B cell (primary cell): ENCODE results near the gene C4orf17. TPM values are rescaled to one million over a fixed set of nuclear protein-coding genes. Genes with fewer than 3 reads are reported as not detected.

Source experiments
- ATAC-seq: fragments of 200-7000 bp; cut with Tn5 transposase; one replicate; pipeline ENCODE4 v1.10.0; 2021; ENCODE audit warnings: low read depth, mild to moderate bottlenecking, moderate number of reproducible peaks, moderate library complexity
- CTCF ChIA-PET: fragments of 350-600 bp; sonication (Branson Sonifier 250); formaldehyde crosslinking; loops from one replicate; lab custom pipeline; 2021; ENCODE audit warnings: antibody characterized with exemption, inconsistent platforms; lab: Charles Lee
- POLR2A ChIA-PET: fragments of 350-600 bp; sonication (Branson Sonifier 250); formaldehyde crosslinking; loops from one replicate; lab custom pipeline; 2021; ENCODE audit warnings: antibody characterized with exemption; lab: Charles Lee
- DNase-seq: peaks from one replicate; pipeline ENCODE4 v3.0.0; 2013
- H2AFZ ChIP-seq: 2 replicates; pipeline ENCODE4 v1.6.1; 2012; ENCODE audit warnings: mild to moderate bottlenecking, low read depth, low read length; ENCODE audit not compliant: insufficient read depth, poor library complexity, severe bottlenecking
- H3K27ac ChIP-seq, 2 donors: 1 replicate in 1 of 2; 2 replicates in 1 of 2; pipeline ENCODE4 v1.5.1; 2012 to 2013; ENCODE audit warnings: low read length in 2 of 2, mild to moderate bottlenecking in 2 of 2, moderate library complexity in 1 of 2
- H3K27me3 ChIP-seq, 4 experiments: fragments of 200-600 bp in 1 of 4; sonication (generic) in 1 of 4; replicated peaks in 1 of 4; 1 replicate in 2 of 4; 2 replicates in 2 of 4; pipeline versions ENCODE4 v1.6.1 to v1.7.0; 2013 to 2016; ENCODE audit warnings: low read length in 3 of 4, mild to moderate bottlenecking in 2 of 4, mixed read lengths in 1 of 4, moderate library complexity in 1 of 4; ENCODE audit not compliant: insufficient read depth in 4 of 4, control insufficient read depth in 3 of 4; ENCODE audit errors: control extremely low read depth in 1 of 4
- H3K36me3 ChIP-seq, 2 experiments: replicated peaks in 1 of 2; 1 replicate in 1 of 2; 2 replicates in 1 of 2; pipeline versions ENCODE4 v1.6.1 to v1.7.1; 2013; ENCODE audit warnings: low read length in 1 of 2; ENCODE audit not compliant: insufficient read depth in 2 of 2, control insufficient read depth in 1 of 2; ENCODE audit errors: control extremely low read depth in 1 of 2, extremely low read depth in 1 of 2
- H3K4me1 ChIP-seq, 2 donors: fragments of 200-600 bp in 1 of 2; sonication (generic) in 1 of 2; 1 replicate in 1 of 2; 2 replicates in 1 of 2; pipeline versions ENCODE4 v1.5.1 to v1.6.1; 2013 to 2017; ENCODE audit warnings: low read length in 2 of 2; ENCODE audit not compliant: control insufficient read depth in 2 of 2, insufficient read depth in 2 of 2
- H3K4me2 ChIP-seq: replicated peaks from 2 replicates; pipeline ENCODE3; 2012; ENCODE audit warnings: mild to moderate bottlenecking, low read depth, low read length; ENCODE audit not compliant: poor library complexity, severe bottlenecking
- H3K4me3 ChIP-seq, 5 experiments: fragments of 200-600 bp in 1 of 5; sonication (generic) in 1 of 5; 1 replicate in 3 of 5; 2 replicates in 2 of 5; pipeline versions ENCODE4 v1.5.1 to v1.7.0; 2011 to 2016; ENCODE audit warnings: low read length in 4 of 5, mild to moderate bottlenecking in 4 of 5, low read depth in 2 of 5, control low read depth in 1 of 5, moderate library complexity in 1 of 5; ENCODE audit not compliant: insufficient read depth in 1 of 5; ENCODE audit errors: control extremely low read depth in 1 of 5, extremely low read depth in 1 of 5
- H3K79me2 ChIP-seq: fragments of 200-600 bp; sonication (generic); one replicate; pipeline ENCODE4 v1.6.0; 2016; ENCODE audit warnings: low read length; ENCODE audit not compliant: control insufficient read depth, insufficient read depth
- H3K9ac ChIP-seq: fragments of 200-600 bp; sonication (generic); 2 replicates; pipeline ENCODE4 v1.6.1; 2017; ENCODE audit warnings: mild to moderate bottlenecking, low read length, moderate library complexity
- H3K9me3 ChIP-seq, 3 donors: one replicate each; pipeline versions ENCODE4 v1.6.1 to v1.7.1; 2013; ENCODE audit warnings: low read length in 2 of 3; ENCODE audit not compliant: control insufficient read depth in 2 of 3, insufficient read depth in 1 of 3; ENCODE audit errors: control extremely low read depth in 1 of 3
- H4K20me1 ChIP-seq: 2 replicates; pipeline ENCODE4 v1.6.0; 2012; ENCODE audit warnings: mild to moderate bottlenecking, low read length; ENCODE audit not compliant: insufficient read depth, control insufficient read depth, poor library complexity, severe bottlenecking
- H3K27ac Mint-ChIP-seq: one replicate; pipeline ENCODE4 v1.8.0; 2021; ENCODE audit warnings: mixed read lengths
- H3K27me3 Mint-ChIP-seq: one replicate; pipeline ENCODE4 v1.8.0; 2021; ENCODE audit warnings: mixed read lengths
- H3K4me1 Mint-ChIP-seq: one replicate; pipeline ENCODE4 v1.8.0; 2021; ENCODE audit warnings: mixed read lengths
- H3K4me3 Mint-ChIP-seq: one replicate; pipeline ENCODE4 v1.8.0; 2021; ENCODE audit warnings: mixed read lengths
- H3K9me3 Mint-ChIP-seq: one replicate; pipeline ENCODE4 v1.8.0; 2022; ENCODE audit warnings: mixed read lengths; ENCODE audit not compliant: insufficient read depth
- EZH2 ChIP-seq: IDR thresholded peaks from 2 replicates; pipeline ENCODE4 v1.6.1; 2012; ENCODE audit warnings: borderline replicate concordance, low read depth, mild to moderate bottlenecking, moderate library complexity, low read length; ENCODE audit not compliant: insufficient read depth, poor library complexity, severe bottlenecking
- WGBS: methylation state at CpG from one replicate; pipeline ENCODE4 v1.1.5; 2013; ENCODE audit warnings: missing lambda C conversion rate; ENCODE audit not compliant: insufficient coverage; 5-methylcytosine and 5-hydroxymethylcytosine counted together
- intact Hi-C: fragments of 100-400 bp; cut with micrococcal nuclease; formaldehyde crosslinking; loops from one replicate; pipeline ENCODE4 v1.10.0; 2022
- polyA plus RNA-seq: library from polyadenylated mRNA; depleted of rRNA; stranded (reverse); fragments of >200 nt; gene quantifications from 2 replicates; pipeline ENCODE4 v1.2.3, GENCODE V29; 2012
- total RNA-seq, 2 donors: library from RNA; stranded (reverse); fragments of 120-200 nt in 1 of 2; gene quantifications; 1 replicate in 1 of 2; 2 replicates in 1 of 2; pipeline versions ENCODE4 v1.2.3 to v1.2.4, GENCODE V29; 2013 to 2022
- TF ChIP-seq, protein P1 (sequence below): fragments of 200-600 bp; IDR thresholded peaks from one replicate; pipeline ENCODE4 v1.8.0; 2022; ENCODE audit warnings: antibody characterized with exemption, mild to moderate bottlenecking

Gene C4orf17
- total and polyA plus RNA-seq, 2 donors (not counting 1 experiment from before 2014, with no cell fraction given), result not detected

DNA sequence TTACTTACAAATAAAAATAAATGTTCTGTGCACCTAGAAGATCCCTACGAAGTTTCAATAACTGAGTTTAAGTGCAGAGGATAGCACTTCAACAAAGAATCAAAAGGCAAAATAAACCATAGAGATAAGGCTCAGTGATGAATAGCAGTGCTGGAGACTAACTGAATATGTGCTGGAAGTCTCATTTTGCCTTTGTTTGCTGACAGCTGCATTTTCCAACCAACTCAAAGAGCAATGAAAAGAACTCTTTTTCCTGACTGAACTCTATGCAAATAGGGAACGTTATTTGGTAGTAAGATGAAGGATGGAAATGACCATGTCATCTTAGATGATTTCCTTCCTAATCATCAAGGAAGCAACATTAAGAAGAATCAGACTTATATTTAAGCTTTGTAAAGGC, 42.9 kb upstream of the C4orf17 start:
- ChIA-PET POLR2A (no interaction called here), CTCF (interaction anchor here (2.3 kb wide), 1 partner anchor 8 kb away, joined by 5 read pairs; no protein-coding TSS in a partner anchor)
- Mint-ChIP-seq H3K4me1 (no peaks in the 10 kb centered on the region), H3K9me3 (no peaks in the 10 kb centered on the region), H3K27ac (no peak overlapping the region), H3K27me3 (peaks cover 45% of the 10 kb centered on the region), H3K4me3 (no peak overlapping the region)
- WGBS, result no CpG with 5 or more reads among the region's 2 CpGs
- Histone ChIP-seq H3K4me3 (no peak overlapping the region), H3K79me2 (no peaks in the 10 kb centered on the region), H3K9me3 (no peaks in the 10 kb centered on the region), H2AFZ (no peak overlapping the region), H3K4me1 (no peaks in the 10 kb centered on the region), H3K36me3 (no peaks in the 10 kb centered on the region), H3K9ac (no peak overlapping the region), H3K27ac (no peak overlapping the region), H3K4me2 (no peak overlapping the region), H4K20me1 (no peaks in the 10 kb centered on the region), H3K27me3 (peaks cover 0 to 7% (median 0%) of the 10 kb centered on the region in 4 experiments)
- DNase-seq (no peak), ATAC-seq (no peak)
- intact Hi-C loops, result loop anchor here (10.0 kb wide), 1 partner anchor 417 kb away; no protein-coding TSS in a partner anchor
- TF ChIP-seq EZH2, result no peak
- TF ChIP-seq, protein P1, sequence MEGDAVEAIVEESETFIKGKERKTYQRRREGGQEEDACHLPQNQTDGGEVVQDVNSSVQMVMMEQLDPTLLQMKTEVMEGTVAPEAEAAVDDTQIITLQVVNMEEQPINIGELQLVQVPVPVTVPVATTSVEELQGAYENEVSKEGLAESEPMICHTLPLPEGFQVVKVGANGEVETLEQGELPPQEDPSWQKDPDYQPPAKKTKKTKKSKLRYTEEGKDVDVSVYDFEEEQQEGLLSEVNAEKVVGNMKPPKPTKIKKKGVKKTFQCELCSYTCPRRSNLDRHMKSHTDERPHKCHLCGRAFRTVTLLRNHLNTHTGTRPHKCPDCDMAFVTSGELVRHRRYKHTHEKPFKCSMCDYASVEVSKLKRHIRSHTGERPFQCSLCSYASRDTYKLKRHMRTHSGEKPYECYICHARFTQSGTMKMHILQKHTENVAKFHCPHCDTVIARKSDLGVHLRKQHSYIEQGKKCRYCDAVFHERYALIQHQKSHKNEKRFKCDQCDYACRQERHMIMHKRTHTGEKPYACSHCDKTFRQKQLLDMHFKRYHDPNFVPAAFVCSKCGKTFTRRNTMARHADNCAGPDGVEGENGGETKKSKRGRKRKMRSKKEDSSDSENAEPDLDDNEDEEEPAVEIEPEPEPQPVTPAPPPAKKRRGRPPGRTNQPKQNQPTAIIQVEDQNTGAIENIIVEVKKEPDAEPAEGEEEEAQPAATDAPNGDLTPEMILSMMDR, result no peak

DNA sequence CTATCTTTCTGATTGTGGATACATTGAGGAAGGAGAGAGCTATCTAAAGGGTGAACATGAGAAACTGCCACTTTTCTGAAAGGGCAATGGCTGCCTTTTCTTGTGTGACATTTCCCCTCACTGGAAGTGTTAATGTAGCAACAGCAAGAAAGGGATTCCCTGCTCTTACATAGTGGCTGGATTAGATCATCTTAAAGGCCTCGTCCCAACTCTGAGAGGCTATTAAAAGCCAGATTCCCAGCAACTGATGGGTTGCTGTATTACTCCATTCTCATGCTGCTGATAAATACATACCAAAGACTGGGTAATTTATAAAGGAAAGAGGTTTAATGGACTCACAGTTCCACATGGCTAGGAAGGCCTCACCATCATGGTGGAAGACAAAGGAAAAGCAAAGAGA, 41.9 kb upstream of the C4orf17 start:
- H3K4me3 Mint-ChIP-seq, result no peak overlapping the region
- ChIA-PET CTCF (interaction anchor here (0.7 to 2.3 kb wide), 2 partner anchors 9 to 502 kb away, joined by 3 to 5 read pairs; no protein-coding TSS in a partner anchor), POLR2A (no interaction called here)
- no peaks in the 10 kb centered on the region for H3K4me1 ChIP-seq
- H3K27me3 Mint-ChIP-seq, result peaks cover 49% of the 10 kb centered on the region
- TF ChIP-seq, protein P1, result no peak
- no peak for TF ChIP-seq EZH2
- no peaks in the 10 kb centered on the region for H4K20me1 ChIP-seq
- H3K27ac Mint-ChIP-seq, result no peak overlapping the region
- no peaks in the 10 kb centered on the region for H3K36me3 ChIP-seq
- no CpG with 5 or more reads among the region's 1 CpG for WGBS
- H3K27ac ChIP-seq, result no peak overlapping the region
- no peaks in the 10 kb centered on the region for H3K4me1 Mint-ChIP-seq
- DNase-seq, result no peak
- no peaks in the 10 kb centered on the region for H3K9me3 Mint-ChIP-seq
- no peak for ATAC-seq
- no peak overlapping the region for H2AFZ ChIP-seq
- intact Hi-C loops, result loop anchor here (10.0 kb wide), 1 partner anchor 416 kb away; no protein-coding TSS in a partner anchor
- no peak overlapping the region for H3K4me3 ChIP-seq
- no peaks in the 10 kb centered on the region for H3K79me2 ChIP-seq
- no peak overlapping the region for H3K4me2 ChIP-seq
- H3K27me3 ChIP-seq, result peaks cover 0 to 3% (median 0%) of the 10 kb centered on the region in 4 experiments
- no peak overlapping the region for H3K9ac ChIP-seq
- H3K9me3 ChIP-seq, result no peaks in the 10 kb centered on the region
